NCI-H748 (cell line): Measurements from ENCODE around the gene LYPD3.
"Not testable (repeated sequence)": the region's sequence is repeated elsewhere in the genome, so short reads cannot be mapped to it uniquely, and the experiment has no call there.

Source experiments
- DNase-seq: peaks from one replicate; lab custom pipeline; 2025; ENCODE audit not compliant: unreplicated experiment; lab: John Stamatoyannopoulos, UW

Gene LYPD3

GRCh38 chr19:43462785-43463380, 2.5 kb downstream of the LYPD3 start:
- DNase-seq = no peak

GRCh38 chr19:43462383-43462782, 3.0 kb downstream of the LYPD3 start:
- DNase-seq = no peak

- no peak for DNase-seq
These were observed 4.1 kb downstream of the LYPD3 start for GRCh38 chr19:43461303-43461702.

- no peak for DNase-seq
These were observed 4.9 kb downstream of the LYPD3 start for GRCh38 chr19:43460362-43461016.

GRCh38 chr19:43457809-43458208, 7.6 kb downstream of the LYPD3 start:
- DNase-seq = no peak

- peak; percentile 48 for DNase-seq
These were observed 9.9 kb downstream of the LYPD3 start for GRCh38 chr19:43455321-43456113.

- DNase-seq = no peak
These were observed 11.4 kb downstream of the LYPD3 start for GRCh38 chr19:43454031-43454430.

- no peak for DNase-seq
These were observed 12.8 kb downstream of the LYPD3 start for GRCh38 chr19:43452582-43452981.

- no peak for DNase-seq
These were observed 14.8 kb downstream of the LYPD3 start for GRCh38 chr19:43450545-43450997.

- DNase-seq = no peak
These were observed 17.8 kb downstream of the LYPD3 start for GRCh38 chr19:43447655-43448054.

- DNase-seq = peak; percentile 76
These were observed 18.5 kb downstream of the LYPD3 start for GRCh38 chr19:43446746-43447489.

GRCh38 chr19:43445426-43445825, 20.0 kb downstream of the LYPD3 start:
- no peak for DNase-seq

GRCh38 chr19:43444531-43445287, 20.7 kb downstream of the LYPD3 start:
- DNase-seq = no peak

GRCh38 chr19:43444091-43444490, 21.3 kb downstream of the LYPD3 start:
- not testable (repeated sequence) for DNase-seq

GRCh38 chr19:43441716-43442115, 23.7 kb downstream of the LYPD3 start:
- DNase-seq = no peak

GRCh38 chr19:43439709-43440063, 25.7 kb downstream of the LYPD3 start:
- DNase-seq = no peak

GRCh38 chr19:43439032-43439708, 26.2 kb downstream of the LYPD3 start:
- peak; percentile 61 for DNase-seq

- DNase-seq = peak; percentile 38
These were observed 26.9 kb downstream of the LYPD3 start for GRCh38 chr19:43438291-43439031.

GRCh38 chr19:43437712-43438111, 27.7 kb downstream of the LYPD3 start:
- DNase-seq = no peak
